ENCODE data around the gene TNNI2.

The TNNI2 gene

DNA sequence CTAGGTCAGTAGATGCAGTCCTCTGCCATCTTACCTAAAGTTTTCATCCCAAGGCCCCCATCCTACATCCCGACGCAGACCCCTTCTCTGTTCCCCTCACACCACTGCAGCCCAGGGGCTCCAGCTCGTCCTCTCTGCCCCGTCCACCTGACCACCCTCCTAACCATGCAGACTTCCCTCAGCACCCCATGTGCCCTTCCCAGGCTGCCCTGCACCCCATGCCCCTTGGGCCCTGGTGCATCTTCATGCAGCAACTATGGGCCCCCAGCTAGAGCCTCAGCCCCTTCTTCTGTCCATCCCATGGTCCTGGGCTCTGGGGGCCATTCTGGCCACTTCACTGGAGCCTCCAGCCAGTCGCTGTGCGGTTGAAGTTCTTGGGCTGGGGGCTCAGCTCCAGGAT, 50.0 kb downstream of the TNNI2 start:
- DNase-seq (ENCODE audit: low read depth in 2 of 2): no peak

DNA sequence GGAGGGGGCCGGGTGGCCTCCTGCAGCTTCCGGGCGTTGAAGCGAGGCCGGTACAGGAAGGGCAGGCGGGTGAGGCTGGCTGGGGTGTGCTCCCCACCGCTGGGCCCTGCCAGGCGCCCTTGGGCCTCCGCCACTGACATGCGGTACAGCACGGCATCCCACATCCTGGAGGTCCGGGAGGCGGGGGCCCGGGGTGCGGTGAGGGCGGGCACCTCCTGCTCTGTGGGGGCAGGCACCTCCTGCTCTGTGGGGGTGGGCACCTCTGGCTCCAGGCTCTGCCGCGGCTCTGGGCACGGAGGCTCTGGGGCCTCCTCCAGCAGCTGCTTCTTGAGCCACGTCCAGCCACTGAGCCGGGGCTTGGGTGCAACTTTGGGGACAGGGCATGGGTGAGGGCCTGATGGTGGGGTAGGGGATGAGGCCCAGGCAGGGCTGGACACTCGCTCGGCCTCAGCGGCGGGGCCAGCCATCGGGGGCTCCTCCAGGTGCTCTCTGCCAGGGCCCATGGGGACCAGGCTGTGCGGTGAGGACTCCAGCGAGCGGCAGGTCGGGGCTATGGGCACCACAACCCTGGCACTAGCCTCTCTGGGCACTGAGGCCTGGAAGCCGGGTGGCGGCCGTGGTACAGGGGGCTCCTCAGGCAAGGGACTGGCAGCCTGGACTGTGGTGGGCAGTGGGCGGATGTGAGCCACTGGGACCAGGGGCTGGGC, 50.6 kb downstream of the TNNI2 start:
- DNase-seq (ENCODE audit: low read depth in 2 of 2): peak; percentile 53 to 56

DNA sequence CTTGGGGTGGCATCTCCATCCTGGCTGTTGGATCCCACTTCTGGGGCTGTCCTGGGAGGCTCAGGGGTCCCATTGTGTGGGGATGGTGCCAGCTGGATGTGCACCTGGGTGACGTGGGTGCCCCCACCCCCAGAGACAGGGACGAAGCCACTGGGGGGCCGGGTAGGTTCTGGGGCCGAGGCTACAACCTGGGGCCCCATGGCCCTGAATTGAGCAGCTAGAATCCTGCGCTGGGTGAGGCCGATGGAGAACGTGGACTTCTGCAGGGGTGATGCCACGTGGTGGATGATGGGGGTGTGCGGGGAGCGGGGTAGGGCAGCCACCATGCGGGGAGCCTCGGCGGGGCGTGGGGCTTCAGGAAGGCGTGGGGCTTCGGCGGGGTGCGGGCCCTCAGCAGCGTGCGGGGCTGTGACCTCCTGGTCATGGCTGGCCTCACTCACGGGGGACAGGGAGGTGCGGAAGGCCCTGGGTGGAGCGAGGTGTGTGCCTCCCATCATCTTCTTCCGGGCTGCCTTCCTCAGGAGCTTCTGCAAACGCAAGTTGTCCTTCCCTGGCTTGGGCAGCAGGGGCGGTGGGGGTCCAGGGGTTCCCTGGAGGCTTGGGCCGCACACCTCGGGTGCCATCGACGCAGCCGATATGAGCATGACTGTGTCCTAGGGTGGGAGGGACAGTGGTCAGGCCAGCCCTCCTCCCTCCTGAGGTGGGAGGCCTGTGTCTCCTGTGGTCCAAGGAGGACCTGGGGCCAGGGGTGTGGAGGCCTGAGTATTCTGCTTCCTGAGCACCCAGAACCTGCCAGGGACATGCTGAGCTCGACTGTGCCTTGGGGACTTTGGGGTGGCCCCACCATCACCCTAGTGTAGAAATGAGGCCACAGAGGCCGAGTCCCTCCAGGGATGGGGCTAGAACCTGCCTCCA, 51.4 kb downstream of the TNNI2 start:
- no peak for DNase-seq (ENCODE audit: low read depth in 2 of 2)

Measured in stimulated activated CD8-positive, alpha-beta memory T cell treated with anti-CD3 and anti-CD28 coated beads, Interleukin-15, amount 100 ng/mL, for 4 hours (primary cell).